Measurements from ENCODE around the gene FNBP1.

- TF ChIP-seq CTCF (IDR thresholded peaks at IDR 0.05; ENCODE audit: low read depth, low read length, poor library complexity, severe bottlenecking) (no peak), EZH2phosphoT487 (IDR thresholded peaks at IDR 0.05; ENCODE audit: borderline replicate concordance, low read length) (no peak)
These were observed 20.3 kb downstream of the FNBP1 start for GRCh38 chr9:130022566-130023143.

All from DOHH2 (cell line).